LoVo (cell line): ENCODE measurements around the gene LRIG2.

Source experiments
- DNase-seq: peaks from one replicate; pipeline ENCODE4 v3.0.0-alpha.2; 2016; ENCODE audit warnings: low spot score

Gene LRIG2

DNA sequence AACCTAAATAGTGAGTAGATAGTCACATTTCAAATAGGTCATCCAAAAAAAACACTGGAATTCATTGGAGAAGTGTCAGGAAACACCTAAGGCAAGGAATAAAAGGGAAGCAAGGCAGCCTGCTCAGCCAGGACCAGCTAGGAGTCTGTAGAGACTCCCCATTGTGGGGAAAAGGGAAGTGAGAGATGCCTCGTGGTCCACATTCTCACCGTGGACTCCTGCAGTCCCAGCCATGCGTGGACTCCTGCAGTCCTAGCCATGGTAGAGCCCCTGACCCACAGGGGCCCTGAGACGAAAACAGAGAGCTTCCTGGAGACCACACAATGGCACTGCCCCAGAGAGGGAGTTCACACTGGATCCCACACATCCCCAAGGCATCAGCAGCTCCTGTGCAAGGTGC lies 97.5 kb downstream of the LRIG2 start:
- no peak for DNase-seq

DNA sequence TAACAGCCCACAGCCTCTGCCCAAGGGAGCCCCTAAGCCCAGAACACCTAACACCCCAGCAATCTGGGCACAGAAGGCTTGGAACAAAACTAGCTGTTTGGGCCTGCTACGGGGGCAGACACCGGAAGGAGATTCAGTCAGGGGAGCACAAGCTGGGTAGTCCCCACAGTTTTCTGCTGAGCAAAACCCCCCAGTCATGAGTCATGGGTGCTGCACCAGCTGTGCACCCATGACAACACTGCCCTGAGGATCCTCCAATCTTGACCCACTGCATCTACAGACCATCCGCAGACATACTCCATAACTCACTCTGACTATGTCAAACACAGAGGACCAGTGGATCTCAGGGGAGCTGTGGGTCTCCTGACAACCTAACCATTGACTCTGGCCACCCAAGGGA lies 105.1 kb downstream of the LRIG2 start:
- no peak for DNase-seq

DNA sequence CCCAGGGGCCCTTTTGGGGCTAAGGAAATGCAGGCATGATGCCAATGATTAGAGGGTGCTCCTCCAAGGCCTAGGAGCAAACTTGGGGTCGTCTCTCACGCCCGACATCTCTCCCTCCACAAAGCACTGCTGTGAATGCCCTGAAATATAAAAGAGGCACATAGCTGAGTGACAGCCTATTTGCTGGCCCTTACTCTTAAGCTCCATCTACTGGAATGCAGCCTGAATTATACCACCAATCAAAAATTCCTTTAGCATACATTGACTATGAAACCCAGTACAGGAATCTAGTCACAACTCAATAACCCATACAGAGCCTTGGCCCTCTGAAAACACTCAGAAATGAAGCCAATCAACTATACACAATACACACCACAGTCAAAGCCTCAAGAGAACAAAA lies 105.5 kb downstream of the LRIG2 start:
- DNase-seq, result no peak
